Gastrocnemius medialis (tissue), 4 donors: ENCODE results near the gene ATP23. TPM values are rescaled to one million over a fixed set of nuclear protein-coding genes. Genes with fewer than 3 reads are reported as not detected.

Source experiments
- ATAC-seq, 2 donors: fragments of 150-250 bp; one replicate each; pipeline ENCODE4 v1.9.1; 2016
- DNase-seq, 2 donors: peaks; one replicate each; pipeline ENCODE4 v3.0.0-alpha.2; 2019
- H3K27ac ChIP-seq, 4 donors: fragments of 200-600 bp; sonication (generic); 1 replicate in 1 of 4; 2 replicates in 3 of 4; pipeline ENCODE4 v1.5.1; 2016 to 2018; ENCODE audit warnings: mild to moderate bottlenecking in 2 of 4, moderate library complexity in 1 of 4
- H3K27me3 ChIP-seq, 3 donors: fragments of 200-600 bp; sonication (generic) in 2 of 3; 1 replicate in 1 of 3; 2 replicates in 2 of 3; pipeline versions ENCODE4 v1.5.1 to v1.6.0; 2016 to 2019; ENCODE audit warnings: mild to moderate bottlenecking in 1 of 3, moderate library complexity in 1 of 3
- H3K36me3 ChIP-seq, 2 donors: fragments of 200-600 bp; sonication (generic) in 1 of 2; one replicate each; pipeline ENCODE4 v1.5.1; 2017 to 2018
- H3K4me1 ChIP-seq, 2 donors: fragments of 200-600 bp; sonication (generic) in 1 of 2; one replicate each; pipeline ENCODE4 v1.5.1; 2016 to 2017; ENCODE audit warnings: mild to moderate bottlenecking in 2 of 2
- H3K4me3 ChIP-seq, 4 donors: fragments of 200-600 bp; sonication (generic) in 3 of 4; 1 replicate in 1 of 4; 2 replicates in 3 of 4; pipeline ENCODE4 v1.5.1; 2016 to 2019; ENCODE audit warnings: mild to moderate bottlenecking in 2 of 4
- H3K9me3 ChIP-seq, 3 donors: fragments of 200-600 bp; sonication (generic) in 2 of 3; 1 replicate in 1 of 3; 2 replicates in 2 of 3; pipeline ENCODE4 v1.5.1; 2016 to 2019
- CTCF ChIP-seq, 5 experiments: fragments of 450-650 bp in 3 of 5; fragments of 200-600 bp in 2 of 5; sonication (generic) in 2 of 5; IDR thresholded peaks in 4 of 5; conservative IDR thresholded peaks in 1 of 5; 1 replicate in 4 of 5; 2 replicates in 1 of 5; pipeline ENCODE4 v1.5.1; 2016 to 2019; ENCODE audit warnings: antibody characterized with exemption in 5 of 5, mild to moderate bottlenecking in 3 of 5, moderate library complexity in 3 of 5
- POLR2A ChIP-seq, 2 donors: fragments of 450-650 bp; IDR thresholded peaks; one replicate each; pipeline ENCODE4 v1.6.1; 2017; ENCODE audit warnings: antibody characterized with exemption in 2 of 2, mild to moderate bottlenecking in 2 of 2, moderate library complexity in 2 of 2
- in situ Hi-C, 4 donors: fragments of 200-750 bp; cut with MboI; loops; one replicate each; pipeline versions ENCODE4 v1.15.0 to v1.8.0; 2017; ENCODE audit warnings: low sequenced_read_pairs in 4 of 4
- intact Hi-C: fragments of 100-400 bp; cut with DNase I; formaldehyde crosslinking; loops from one replicate; pipeline ENCODE4 v1.15.1; 2023; ENCODE audit warnings: low total_unique reads
- total RNA-seq, 4 donors: library from RNA; depleted of rRNA; stranded (reverse); fragments of >200 nt; gene quantifications; one replicate each; pipeline versions ENCODE4 v1.1.0 to v1.2.3, GENCODE V29; 2016

ATP23 gene
- total RNA-seq, 4 donors from 2014 or later, result 7.1 to 26.4 (median 10.7) TPM

- in situ Hi-C loops (no loop called here), intact Hi-C loops (loop anchor here (2.0 kb wide), 1 partner anchor 67 kb away; no protein-coding TSS in a partner anchor)
- H3K36me3 ChIP-seq, result no peaks in the 10 kb centered on the region
- peak overlapping the region; percentile 90 to 96 (median 92) for H3K27ac ChIP-seq
- ATAC-seq (no peak), DNase-seq (no peak)
- no peaks in the 10 kb centered on the region for H3K9me3 ChIP-seq
- peaks cover 64 to 65% of the 10 kb centered on the region in 2 donors for H3K4me1 ChIP-seq
- H3K4me3 ChIP-seq, result peak overlapping the region; percentile 65 to 81 (median 67)
- no peaks in the 10 kb centered on the region for H3K27me3 ChIP-seq
- peak in 1 of 5 experiments; percentile 2 for TF ChIP-seq CTCF (IDR thresholded peaks at IDR 0.05 in 4 of 5, conservative IDR thresholded peaks at IDR 0.05 in 1 of 5)
- TF ChIP-seq POLR2A (IDR thresholded peaks at IDR 0.05), result no peak
These were observed 43.9 kb upstream of the ATP23 start for GRCh38 chr12:57897286-57897974.

- intact Hi-C loops, result no loop called here
- peak overlapping the region in 2 of 4 donors; percentile 3 to 25 for H3K4me3 ChIP-seq
- no peaks in the 10 kb centered on the region for H3K9me3 ChIP-seq
- ATAC-seq (peak; percentile 14 to 34), DNase-seq (no peak)
- peak overlapping the region; percentile 90 to 96 (median 92) for H3K27ac ChIP-seq
- peaks cover 55 to 56% of the 10 kb centered on the region in 2 donors for H3K4me1 ChIP-seq
- TF ChIP-seq POLR2A (IDR thresholded peaks at IDR 0.05) (no peak), CTCF (IDR thresholded peaks at IDR 0.05 in 4 of 5, conservative IDR thresholded peaks at IDR 0.05 in 1 of 5) (no peak)
- in situ Hi-C loops, result no loop called here
- no peaks in the 10 kb centered on the region for H3K27me3 ChIP-seq
- no peaks in the 10 kb centered on the region for H3K36me3 ChIP-seq
These were observed 42.9 kb upstream of the ATP23 start for GRCh38 chr12:57898308-57898970.

- DNase-seq (peak; percentile 81 to 84), ATAC-seq (peak; percentile 62)
- Histone ChIP-seq H3K4me1 (peaks cover 48 to 49% of the 10 kb centered on the region in 2 donors), H3K36me3 (no peaks in the 10 kb centered on the region), H3K27ac (peak overlapping the region; percentile 90 to 96 (median 92)), H3K4me3 (peak overlapping the region in 2 of 4 donors; percentile 5 to 25), H3K27me3 (no peaks in the 10 kb centered on the region), H3K9me3 (no peaks in the 10 kb centered on the region)
- in situ Hi-C loops (no loop called here), intact Hi-C loops (no loop called here)
- TF ChIP-seq POLR2A (IDR thresholded peaks at IDR 0.05), result peak in 1 of 2 donors; percentile 35
- TF ChIP-seq CTCF (IDR thresholded peaks at IDR 0.05 in 4 of 5, conservative IDR thresholded peaks at IDR 0.05 in 1 of 5), result peak in 1 of 5 experiments; percentile 15
These were observed 42.2 kb upstream of the ATP23 start for GRCh38 chr12:57899010-57899662.

GRCh38 chr12:57902478-57902969 lies 38.8 kb upstream of the ATP23 start:
- TF ChIP-seq POLR2A (IDR thresholded peaks at IDR 0.05) (no peak), CTCF (IDR thresholded peaks at IDR 0.05 in 4 of 5, conservative IDR thresholded peaks at IDR 0.05 in 1 of 5) (no peak)
- H3K36me3 ChIP-seq, result no peaks in the 10 kb centered on the region
- H3K4me3 ChIP-seq, result no peak overlapping the region
- intact Hi-C loops (loop anchor here (10.0 kb wide), 1 partner anchor 318 kb away; no protein-coding TSS in a partner anchor), in situ Hi-C loops (no loop called here)
- ATAC-seq (no peak), DNase-seq (no peak)
- no peaks in the 10 kb centered on the region for H3K27me3 ChIP-seq
- H3K27ac ChIP-seq, result no peak overlapping the region
- peaks cover 24% of the 10 kb centered on the region in 2 donors for H3K4me1 ChIP-seq
- H3K9me3 ChIP-seq, result no peaks in the 10 kb centered on the region
